HepG2 (cell line): ENCODE data around the gene PTPRD. TPM values are rescaled to one million over a fixed set of nuclear protein-coding genes. Genes with fewer than 3 reads are reported as not detected.
"Not testable (repeated sequence)": the region's sequence is repeated elsewhere in the genome, so short reads cannot be mapped to it uniquely, and the experiment has no call there.

ENCODE experiments used
- ATAC-seq: fragments of 200-7000 bp; cut with Tn5 transposase; 3 replicates; pipeline ENCODE4 v1.9.1; 2020; ENCODE audit warnings: mild to moderate bottlenecking, moderate library complexity
- BruUV-seq: library from RNA; stranded (reverse); fragments of 400-500 nt; replicated peaks from 2 replicates; lab custom pipeline; 2021; lab: Mats Ljungman, UMichigan
- CTCF ChIA-PET: fragments of 300-600 bp; formaldehyde crosslinking; extraction: SDS; loops from one replicate; lab custom pipeline; 2021; ENCODE audit warnings: low total read pairs, inconsistent platforms, low intra/inter-chr PET ratio; lab: Yijun Ruan, JAX
- POLR2A ChIA-PET: fragments of 350-600 bp; sonication (Branson Sonifier 250); formaldehyde crosslinking; loops from one replicate; lab custom pipeline; 2020; ENCODE audit warnings: antibody characterized with exemption, inconsistent platforms; lab: Yijun Ruan, JAX
- DNase-seq: peaks from one replicate; pipeline ENCODE4 v3.0.0-alpha.2; 2015; ENCODE audit warnings: low spot score
- FAIRE-seq: peaks from 3 replicates; lab custom pipeline; 2011; peaks lifted over from hg19 to GRCh38; lab: Jason Lieb, UNC
- H2AFZ ChIP-seq: one replicate; pipeline ENCODE4 v1.6.1; 2011; ENCODE audit warnings: low read length, inconsistent platforms
- H3K27ac ChIP-seq: fragments of 300-600 bp; 3 replicates; pipeline ENCODE4 v1.8.0; 2011; ENCODE audit warnings: mixed run types, mild to moderate bottlenecking, mixed read lengths, low read length, inconsistent platforms; ENCODE audit not compliant: insufficient read depth; ENCODE audit errors: extremely low read length
- H3K27me3 ChIP-seq, 2 experiments: fragments of 200-600 bp in 1 of 2; 2 replicates in 1 of 2; 3 replicates in 1 of 2; pipeline versions ENCODE4 v1.6.0 to v1.8.0; 2011; ENCODE audit warnings: low read length in 2 of 2, mild to moderate bottlenecking in 2 of 2, moderate library complexity in 2 of 2, inconsistent platforms in 1 of 2; ENCODE audit not compliant: insufficient read depth in 2 of 2, control insufficient read depth in 1 of 2
- H3K36me3 ChIP-seq, 2 experiments: fragments of 200-600 bp in 1 of 2; replicated peaks in 1 of 2; 2 replicates in 1 of 2; 3 replicates in 1 of 2; pipeline versions ENCODE4 v1.5.1 to v1.8.0; 2011; ENCODE audit warnings: low read length in 2 of 2, inconsistent platforms in 1 of 2; ENCODE audit not compliant: insufficient read depth in 2 of 2, control insufficient read depth in 1 of 2
- H3K4me1 ChIP-seq: 2 replicates; pipeline ENCODE4 v1.5.1; 2012; ENCODE audit warnings: low read length, inconsistent platforms; ENCODE audit not compliant: insufficient read depth
- H3K4me2 ChIP-seq: 2 replicates; pipeline ENCODE4 v1.6.0; 2011; ENCODE audit warnings: low read depth, low read length, inconsistent platforms
- H3K4me3 ChIP-seq, 3 experiments: fragments of 200-600 bp in 1 of 3; sonication (generic), shearing (Covaris generic) in 1 of 3; replicated peaks in 1 of 3; 2 replicates each; pipeline ENCODE4 v1.5.1; 2011 to 2016; ENCODE audit warnings: low read length in 3 of 3, inconsistent platforms in 2 of 3, low read depth in 2 of 3, mild to moderate bottlenecking in 2 of 3, control low read depth in 1 of 3, mixed read lengths in 1 of 3; ENCODE audit not compliant: insufficient read depth in 1 of 3
- H3K79me2 ChIP-seq: one replicate; pipeline ENCODE4 v1.6.1; 2011; ENCODE audit warnings: low read length, inconsistent platforms; ENCODE audit not compliant: insufficient read depth
- H3K9ac ChIP-seq: 2 replicates; pipeline ENCODE4 v1.6.0; 2011; ENCODE audit warnings: mild to moderate bottlenecking, low read depth, low read length, inconsistent platforms; ENCODE audit not compliant: insufficient read depth
- H3K9me3 ChIP-seq: 2 replicates; pipeline ENCODE4 v1.5.1; 2012; ENCODE audit warnings: mild to moderate bottlenecking, low read length
- H4K20me1 ChIP-seq: 2 replicates; pipeline ENCODE4 v1.6.0; 2011; ENCODE audit warnings: inconsistent platforms, mild to moderate bottlenecking, low read length, moderate library complexity; ENCODE audit not compliant: insufficient read depth
- CREB1 ChIP-seq, 2 experiments: fragments of 450-650 bp in 1 of 2; IDR thresholded peaks; 2 replicates each; pipeline ENCODE4 v1.6.1; 2016 to 2017; ENCODE audit warnings: control low read depth in 1 of 2, mild to moderate bottlenecking in 1 of 2, missing compliant biosample characterization in 1 of 2, missing genetic modification characterization in 1 of 2
- EED ChIP-seq: sonication (generic); formaldehyde crosslinking; IDR thresholded peaks from 2 replicates; pipeline ENCODE4 v1.5.0; 2020; ENCODE audit warnings: mild to moderate bottlenecking, missing genetic modification reagents
- ZNF205 ChIP-seq: IDR thresholded peaks from 2 replicates; pipeline ENCODE4 v1.6.1; 2018; ENCODE audit warnings: missing biosample characterization, missing genetic modification reagents
- ZNF562 ChIP-seq: sonication (generic); formaldehyde crosslinking; IDR thresholded peaks from 2 replicates; pipeline ENCODE4 v1.8.0; 2022; ENCODE audit warnings: missing genetic modification reagents, borderline replicate concordance
- WGBS: methylation state at CpG from one replicate; pipeline ENCODE4 v1.1.6; 2017; ENCODE audit warnings: low lambda C conversion rate; 5-methylcytosine and 5-hydroxymethylcytosine counted together
- in situ Hi-C: cut with HindIII; loops from 2 replicates; pipeline ENCODE4 v1.10.0; 2017; ENCODE audit warnings: low pct_unique_long_range_greater_than_20kb; ENCODE audit not compliant: extremely low pct_ligation_motif_present
- intact Hi-C: fragments of 100-400 bp; cut with micrococcal nuclease; formaldehyde crosslinking; loops from one replicate; pipeline ENCODE4 v1.10.0; 2022; ENCODE audit not compliant: unreplicated experiment
- polyA plus RNA-seq, 8 experiments: library from polyadenylated mRNA; depleted of rRNA in 3 of 8; stranded (reverse) in 7 of 8; unstranded in 1 of 8; fragments of >200 nt; fragmentation: Illumina TruSeq in 4 of 8; extraction: Trizol in 4 of 8; gene quantifications; 2 replicates each; pipeline versions ENCODE4 v1.2.1 to v1.2.3, GENCODE V29; 2011 to 2016; ENCODE audit warnings: low read depth in 4 of 8, missing spikeins in 1 of 8, mixed read lengths in 1 of 8; ENCODE audit not compliant: insufficient read depth in 1 of 8
- total RNA-seq, 5 experiments: library from RNA; depleted of rRNA; stranded (reverse); fragments of >200 nt; fragmentation: Illumina TruSeq; extraction: Trizol; gene quantifications; 2 replicates each; pipeline ENCODE4 v1.2.3, GENCODE V29; 2016; ENCODE audit warnings: low read depth in 1 of 5

Gene PTPRD
- total and polyA plus RNA-seq, 2 of the 13 experiments (the other 11 are each of a cell fraction or from before 2014, with no cell fraction given) = 0.05 TPM; not detected in 1

DNA sequence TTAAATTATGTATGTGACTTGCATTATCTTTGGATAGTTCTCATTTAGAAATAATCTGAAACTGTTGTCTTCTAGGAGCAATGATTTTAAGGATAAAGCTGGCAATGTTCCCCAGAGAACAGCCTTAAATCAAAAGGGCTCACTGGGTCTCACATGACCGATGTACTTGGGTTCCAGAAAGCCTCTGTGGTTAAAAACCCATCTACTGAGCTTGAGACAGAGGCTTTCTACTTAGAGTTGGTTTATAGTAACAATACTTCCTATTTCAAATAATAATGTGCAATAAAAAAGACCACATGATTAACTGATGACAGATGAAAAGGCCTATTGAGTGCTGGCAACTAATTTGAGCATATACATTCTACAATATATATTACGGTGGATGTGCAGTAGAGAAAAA, 1143.5 kb downstream of the PTPRD start:
- DNase-seq = no peak
- Histone ChIP-seq H3K4me2 (no peak overlapping the region), H3K4me3 (no peak overlapping the region), H3K4me1 (no peaks in the 10 kb centered on the region), H3K79me2 (no peaks in the 10 kb centered on the region), H3K9ac (no peak overlapping the region)
- in situ Hi-C loops (no loop called here), intact Hi-C loops (no loop called here)
- ATAC-seq = no peak
- BruUV-seq = no TSS peak
- WGBS = 0% methylated on average over 2 of the region's 2 CpGs
- no peak for TF ChIP-seq EED (CRISPR knock-in tag)
- TF ChIP-seq, all 625 proteins: peak for 0
- ChIA-PET CTCF (no interaction called here), POLR2A (no interaction called here)
- Histone ChIP-seq H3K9me3 (no peaks in the 10 kb centered on the region), H3K36me3 (no peaks in the 10 kb centered on the region), H2AFZ (no peak overlapping the region), H3K27ac (no peak overlapping the region), H3K27me3 (no peaks in the 10 kb centered on the region), H4K20me1 (no peaks in the 10 kb centered on the region)
- no peak for FAIRE-seq

DNA sequence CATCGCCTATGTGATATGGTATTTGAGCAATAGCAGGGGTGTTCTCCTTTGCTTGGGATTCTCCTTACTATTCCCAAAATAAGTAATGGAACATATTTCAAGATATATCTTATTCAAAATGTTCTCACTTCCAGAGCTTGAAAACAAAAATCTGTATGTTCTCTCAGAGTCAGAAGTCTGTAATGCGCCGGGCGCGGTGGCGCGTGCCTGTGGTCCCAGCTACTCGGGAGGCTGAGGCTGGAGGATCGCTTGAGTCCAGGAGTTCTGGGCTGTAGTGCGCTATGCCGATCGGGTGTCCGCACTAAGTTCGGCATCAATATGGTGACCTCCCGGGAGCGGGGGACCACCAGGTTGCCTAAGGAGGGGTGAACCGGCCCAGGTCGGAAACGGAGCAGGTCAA, 1170.9 kb downstream of the PTPRD start:
- H4K20me1 ChIP-seq, H2AFZ ChIP-seq, H3K9ac ChIP-seq, POLR2A ChIA-PET, BruUV-seq, ATAC-seq, intact Hi-C loops, DNase-seq, H3K27me3 ChIP-seq, CTCF ChIA-PET, H3K4me1 ChIP-seq, H3K4me3 ChIP-seq, in situ Hi-C loops, FAIRE-seq, H3K79me2 ChIP-seq, H3K4me2 ChIP-seq, H3K27ac ChIP-seq, H3K36me3 ChIP-seq: not testable (repeated sequence)
- 77% methylated on average over 12 of the region's 19 CpGs for WGBS
- H3K9me3 ChIP-seq = peaks cover 45% of the 10 kb centered on the region

DNA sequence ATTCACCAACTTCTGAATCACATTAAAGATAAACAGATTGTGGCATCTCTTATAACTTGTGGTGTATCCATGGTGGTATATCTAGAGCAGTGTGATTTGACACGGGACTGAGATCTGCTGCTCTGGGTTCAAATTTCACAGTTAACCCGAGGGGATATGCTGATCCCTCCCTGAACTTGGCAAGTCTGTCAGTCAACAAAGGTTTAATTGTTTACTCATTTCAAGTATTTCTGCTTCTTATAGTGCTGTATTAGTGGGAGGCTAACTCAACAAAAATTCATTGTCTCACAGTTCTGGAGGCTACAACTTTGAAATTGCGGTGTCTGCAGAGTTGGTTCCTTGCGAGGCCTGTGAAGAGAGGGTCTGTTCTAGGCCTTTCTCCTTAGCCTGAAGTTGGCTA, 1175.2 kb downstream of the PTPRD start:
- no peak overlapping the region for H2AFZ ChIP-seq
- intact Hi-C loops (no loop called here), in situ Hi-C loops (no loop called here)
- FAIRE-seq (no peak), ATAC-seq (no peak), DNase-seq (no peak)
- no TSS peak for BruUV-seq
- CTCF ChIA-PET = no interaction called here
- H3K79me2 ChIP-seq = no peaks in the 10 kb centered on the region
- no peak overlapping the region for H3K4me3 ChIP-seq
- peaks cover 11% of the 10 kb centered on the region; the same call in 1 of the 2 replicates for H3K9me3 ChIP-seq
- POLR2A ChIA-PET = no interaction called here
- WGBS = 14% methylated on average over 4 of the region's 4 CpGs
- no peak overlapping the region for H3K27ac ChIP-seq
- no peak overlapping the region for H3K9ac ChIP-seq
- TF ChIP-seq ZNF562 (CRISPR knock-in tag) = no peak
- no peak for TF ChIP-seq ZNF205 (CRISPR knock-in tag)
- no peak for TF ChIP-seq CREB1 (IDR thresholded peaks at IDR 0.05)
- TF ChIP-seq CREB1 (CRISPR knock-in tag; IDR thresholded peaks at IDR 0.05) = no peak
- no peaks in the 10 kb centered on the region for H3K36me3 ChIP-seq
- H4K20me1 ChIP-seq = no peaks in the 10 kb centered on the region
- H3K4me1 ChIP-seq = no peaks in the 10 kb centered on the region
- no peaks in the 10 kb centered on the region for H3K27me3 ChIP-seq
- H3K4me2 ChIP-seq = no peak overlapping the region

DNA sequence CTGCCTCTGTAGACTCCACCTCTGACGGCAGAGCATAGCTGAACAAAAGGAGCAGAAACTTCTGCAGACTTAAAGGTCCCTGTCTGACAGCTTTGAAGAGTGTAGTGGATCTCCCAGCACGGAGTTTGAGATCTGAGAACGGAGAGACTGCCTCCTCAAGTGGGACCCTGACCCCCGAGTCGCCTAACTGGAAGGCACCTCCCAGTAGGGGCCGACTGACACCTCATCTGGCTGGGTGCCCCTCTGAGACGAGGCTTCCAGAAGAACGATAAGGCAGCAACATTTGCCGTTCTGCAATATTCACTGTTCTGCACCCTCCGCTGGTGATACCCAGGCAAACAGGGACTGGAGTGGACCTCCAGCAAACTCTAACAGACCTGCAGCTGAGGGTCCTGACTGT, 1186.3 kb downstream of the PTPRD start:
- ATAC-seq, H4K20me1 ChIP-seq, POLR2A ChIA-PET, H3K27ac ChIP-seq, H2AFZ ChIP-seq, H3K4me1 ChIP-seq, FAIRE-seq, H3K79me2 ChIP-seq, CTCF ChIA-PET, DNase-seq, H3K9me3 ChIP-seq, H3K27me3 ChIP-seq, in situ Hi-C loops, H3K36me3 ChIP-seq, intact Hi-C loops, H3K4me3 ChIP-seq, BruUV-seq, H3K4me2 ChIP-seq, H3K9ac ChIP-seq: not testable (repeated sequence)
- WGBS = 77% methylated on average over 3 of the region's 10 CpGs
